Measurements from ENCODE around the gene ABCA1.
"Not testable (repeated sequence)": the region's sequence is repeated elsewhere in the genome, so short reads cannot be mapped to it uniquely, and the experiment has no call there.

The ABCA1 gene

GRCh38 chr9:104944356-104944755 is 16.4 kb upstream of the ABCA1 start:
- no peak for DNase-seq

GRCh38 chr9:104941597-104941996 is 13.6 kb upstream of the ABCA1 start:
- no peak for DNase-seq

GRCh38 chr9:104936291-104936690 is 8.3 kb upstream of the ABCA1 start:
- DNase-seq, result no peak

- DNase-seq, result not testable (repeated sequence)
These were observed 7.5 kb upstream of the ABCA1 start for GRCh38 chr9:104935501-104935810.

- DNase-seq, result peak in 1 of 2 donors; percentile 32
These were observed 6.9 kb upstream of the ABCA1 start for GRCh38 chr9:104934691-104935500.

GRCh38 chr9:104933091-104933490 is 5.1 kb upstream of the ABCA1 start:
- not testable (repeated sequence) for DNase-seq

GRCh38 chr9:104931256-104931655 is 3.3 kb upstream of the ABCA1 start:
- DNase-seq, result no peak

- peak; percentile 38 to 44 for DNase-seq
These were observed 591 bp downstream of the ABCA1 start for GRCh38 chr9:104927216-104927911.

GRCh38 chr9:104923740-104924139 is 4.2 kb downstream of the ABCA1 start:
- DNase-seq, result no peak

- no peak for DNase-seq
These were observed 4.7 kb downstream of the ABCA1 start for GRCh38 chr9:104923289-104923688.

- DNase-seq, result not testable (repeated sequence)
These were observed 5.2 kb downstream of the ABCA1 start for GRCh38 chr9:104922748-104923147.

- no peak for DNase-seq
These were observed 6.8 kb downstream of the ABCA1 start for GRCh38 chr9:104921067-104921741.

- DNase-seq, result no peak
These were observed 12.2 kb downstream of the ABCA1 start for GRCh38 chr9:104915753-104916152.

- peak in 1 of 2 donors; percentile 27 for DNase-seq
These were observed 12.9 kb downstream of the ABCA1 start for GRCh38 chr9:104915049-104915448.

- peak; percentile 64 to 79 for DNase-seq
These were observed 13.5 kb downstream of the ABCA1 start for GRCh38 chr9:104914466-104914865.

GRCh38 chr9:104912606-104913005 is 15.3 kb downstream of the ABCA1 start:
- no peak for DNase-seq

- DNase-seq, result peak; percentile 20 to 33
These were observed 16.8 kb downstream of the ABCA1 start for GRCh38 chr9:104911032-104911607.

- DNase-seq, result no peak
These were observed 20.5 kb downstream of the ABCA1 start for GRCh38 chr9:104907278-104907951.

GRCh38 chr9:104906441-104907277 is 21.3 kb downstream of the ABCA1 start:
- DNase-seq, result no peak

GRCh38 chr9:104905931-104906330 is 22.0 kb downstream of the ABCA1 start:
- no peak for DNase-seq

GRCh38 chr9:104905153-104905901 is 22.6 kb downstream of the ABCA1 start:
- DNase-seq, result no peak

Data from inflammatory macrophage (primary cell).